Liver (tissue), 3 donors: ENCODE measurements around the gene DRAM2.

Source experiments
- CTCF ChIP-seq: fragments of 150-350 bp; IDR thresholded peaks from 2 replicates; pipeline ENCODE4 v1.5.1; 2017; ENCODE audit warnings: improper control_type of control experiment, low read depth, low read length; ENCODE audit not compliant: missing input control
- EGR1 ChIP-seq, 2 donors: IDR thresholded peaks; 2 replicates each; pipeline ENCODE4 v1.6.1; 2016 to 2018; ENCODE audit warnings: antibody characterized with exemption in 2 of 2, low read depth in 2 of 2
- GABPA ChIP-seq, 2 donors: IDR thresholded peaks in 1 of 2; conservative IDR thresholded peaks in 1 of 2; 2 replicates each; pipeline ENCODE4 v1.6.1; 2016; ENCODE audit warnings: antibody characterized with exemption in 2 of 2, mild to moderate bottlenecking in 1 of 2, moderate library complexity in 1 of 2
- MAX ChIP-seq: IDR thresholded peaks from 2 replicates; pipeline ENCODE4 v1.6.1; 2016; ENCODE audit warnings: antibody characterized with exemption
- RAD21 ChIP-seq, 2 donors: IDR thresholded peaks; 2 replicates each; pipeline ENCODE4 v1.6.1; 2016; ENCODE audit warnings: antibody characterized with exemption in 2 of 2, mild to moderate bottlenecking in 2 of 2
- donor health status: healthy.
- donor health status: healthy.

GRCh38 chr1:111174070-111174469, 34.2 kb upstream of the DRAM2 start:
- no peak for TF ChIP-seq GABPA (IDR thresholded peaks at IDR 0.05 in 1 of 2, conservative IDR thresholded peaks at IDR 0.05 in 1 of 2)
- TF ChIP-seq RAD21 (IDR thresholded peaks at IDR 0.05), result no peak
- no peak for TF ChIP-seq CTCF
- TF ChIP-seq EGR1 (IDR thresholded peaks at IDR 0.05; ENCODE audit: low read depth in 2 of 2), result no peak
- no peak for TF ChIP-seq MAX
